ENCODE measurements around the gene ZNF827.
A peak's percentile ranks its signal among the peaks of the same experiment; 100 is the strongest.
"Not testable (repeated sequence)": the region's sequence is repeated elsewhere in the genome, so short reads cannot be mapped to it uniquely, and the experiment has no call there.

The ZNF827 gene

GRCh38 chr4:145832384-145832783 lies 106.2 kb downstream of the ZNF827 start:
- H3K4me3 ChIP-seq (ENCODE audit: low read length); H3K36me3 ChIP-seq (ENCODE audit: insufficient read depth, low read depth, low read length); H3K9me3 ChIP-seq (ENCODE audit: insufficient read depth, low read depth, low read length); H3K27me3 ChIP-seq (ENCODE audit: insufficient read depth, low read length); H3K9ac ChIP-seq (ENCODE audit: low read depth, low read length); H3K27ac ChIP-seq (ENCODE audit: low read length): not testable (repeated sequence)
- peaks cover 13% of the 10 kb centered on the region; the same call in 1 of the 2 replicates for H3K4me1 ChIP-seq (ENCODE audit: insufficient read depth, low read length)

- Histone ChIP-seq H3K4me3 (ENCODE audit: low read length) (no peak overlapping the region), H3K27ac (ENCODE audit: low read length) (no peak overlapping the region), H3K27me3 (ENCODE audit: insufficient read depth, low read length) (no peaks in the 10 kb centered on the region), H3K9ac (ENCODE audit: low read depth, low read length) (peak overlapping the region; percentile 1; the same call in 1 of the 2 replicates), H3K4me1 (ENCODE audit: insufficient read depth, low read length) (peaks cover 13% of the 10 kb centered on the region; the same call in 1 of the 2 replicates), H3K9me3 (ENCODE audit: insufficient read depth, low read depth, low read length) (no peaks in the 10 kb centered on the region), H3K36me3 (ENCODE audit: insufficient read depth, low read depth, low read length) (peaks cover 14% of the 10 kb centered on the region; the same call in 1 of the 2 replicates)
These were observed 107.9 kb downstream of the ZNF827 start for GRCh38 chr4:145830699-145831098.

GRCh38 chr4:145829629-145830395 lies 108.8 kb downstream of the ZNF827 start:
- peaks cover 15% of the 10 kb centered on the region; the same call in 1 of the 2 replicates for H3K4me1 ChIP-seq (ENCODE audit: insufficient read depth, low read length)
- peaks cover 19% of the 10 kb centered on the region; the same call in 1 of the 2 replicates for H3K36me3 ChIP-seq (ENCODE audit: insufficient read depth, low read depth, low read length)
- H3K4me3 ChIP-seq (ENCODE audit: low read length), result no peak overlapping the region
- no peaks in the 10 kb centered on the region for H3K9me3 ChIP-seq (ENCODE audit: insufficient read depth, low read depth, low read length)
- H3K9ac ChIP-seq (ENCODE audit: low read depth, low read length), result no peak overlapping the region; the same call in 1 of the 2 replicates
- no peaks in the 10 kb centered on the region for H3K27me3 ChIP-seq (ENCODE audit: insufficient read depth, low read length)
- peak overlapping the region; percentile 25 for H3K27ac ChIP-seq (ENCODE audit: low read length)

GRCh38 chr4:145828802-145829485 lies 109.7 kb downstream of the ZNF827 start:
- H3K4me3 ChIP-seq (ENCODE audit: low read length), result no peak overlapping the region
- H3K27ac ChIP-seq (ENCODE audit: low read length), result no peak overlapping the region
- H3K36me3 ChIP-seq (ENCODE audit: insufficient read depth, low read depth, low read length), result peaks cover 20% of the 10 kb centered on the region; the same call in 1 of the 2 replicates
- peaks cover 23% of the 10 kb centered on the region; the same call in 1 of the 2 replicates for H3K4me1 ChIP-seq (ENCODE audit: insufficient read depth, low read length)
- H3K9me3 ChIP-seq (ENCODE audit: insufficient read depth, low read depth, low read length), result no peaks in the 10 kb centered on the region
- H3K27me3 ChIP-seq (ENCODE audit: insufficient read depth, low read length), result no peaks in the 10 kb centered on the region
- H3K9ac ChIP-seq (ENCODE audit: low read depth, low read length), result no peak overlapping the region

- H3K27me3 ChIP-seq (ENCODE audit: insufficient read depth, low read length), result no peaks in the 10 kb centered on the region
- peaks cover 32% of the 10 kb centered on the region for H3K4me1 ChIP-seq (ENCODE audit: insufficient read depth, low read length)
- H3K9me3 ChIP-seq (ENCODE audit: insufficient read depth, low read depth, low read length), result no peaks in the 10 kb centered on the region
- H3K27ac ChIP-seq (ENCODE audit: low read length), result no peak overlapping the region
- no peak overlapping the region for H3K9ac ChIP-seq (ENCODE audit: low read depth, low read length)
- H3K36me3 ChIP-seq (ENCODE audit: insufficient read depth, low read depth, low read length), result peaks cover 20% of the 10 kb centered on the region; the same call in 1 of the 2 replicates
- no peak overlapping the region for H3K4me3 ChIP-seq (ENCODE audit: low read length)
These were observed 110.7 kb downstream of the ZNF827 start for GRCh38 chr4:145827885-145828284.

GRCh38 chr4:145825255-145825654 lies 113.4 kb downstream of the ZNF827 start:
- no peak overlapping the region for H3K9ac ChIP-seq (ENCODE audit: low read depth, low read length)
- H3K9me3 ChIP-seq (ENCODE audit: insufficient read depth, low read depth, low read length), result no peaks in the 10 kb centered on the region
- H3K27me3 ChIP-seq (ENCODE audit: insufficient read depth, low read length), result no peaks in the 10 kb centered on the region
- H3K27ac ChIP-seq (ENCODE audit: low read length), result no peak overlapping the region
- H3K4me3 ChIP-seq (ENCODE audit: low read length), result no peak overlapping the region
- peaks cover 30% of the 10 kb centered on the region; the same call in 1 of the 2 replicates for H3K36me3 ChIP-seq (ENCODE audit: insufficient read depth, low read depth, low read length)
- peaks cover 39% of the 10 kb centered on the region for H3K4me1 ChIP-seq (ENCODE audit: insufficient read depth, low read length)

GRCh38 chr4:145824463-145824862 lies 114.2 kb downstream of the ZNF827 start:
- no peaks in the 10 kb centered on the region for H3K9me3 ChIP-seq (ENCODE audit: insufficient read depth, low read depth, low read length)
- peaks cover 38% of the 10 kb centered on the region; the same call in 1 of the 2 replicates for H3K36me3 ChIP-seq (ENCODE audit: insufficient read depth, low read depth, low read length)
- no peak overlapping the region for H3K9ac ChIP-seq (ENCODE audit: low read depth, low read length)
- H3K4me3 ChIP-seq (ENCODE audit: low read length), result no peak overlapping the region
- H3K27ac ChIP-seq (ENCODE audit: low read length), result no peak overlapping the region
- peaks cover 32% of the 10 kb centered on the region for H3K4me1 ChIP-seq (ENCODE audit: insufficient read depth, low read length)
- no peaks in the 10 kb centered on the region for H3K27me3 ChIP-seq (ENCODE audit: insufficient read depth, low read length)

- Histone ChIP-seq H3K4me3 (ENCODE audit: low read length) (no peak overlapping the region), H3K9me3 (ENCODE audit: insufficient read depth, low read depth, low read length) (no peaks in the 10 kb centered on the region), H3K27ac (ENCODE audit: low read length) (no peak overlapping the region), H3K9ac (ENCODE audit: low read depth, low read length) (no peak overlapping the region), H3K27me3 (ENCODE audit: insufficient read depth, low read length) (no peaks in the 10 kb centered on the region), H3K4me1 (ENCODE audit: insufficient read depth, low read length) (peaks cover 32% of the 10 kb centered on the region), H3K36me3 (ENCODE audit: insufficient read depth, low read depth, low read length) (peaks cover 38% of the 10 kb centered on the region; the same call in 1 of the 2 replicates)
These were observed 114.9 kb downstream of the ZNF827 start for GRCh38 chr4:145823743-145824142.

GRCh38 chr4:145822581-145822980 lies 116.0 kb downstream of the ZNF827 start:
- Histone ChIP-seq H3K9me3 (ENCODE audit: insufficient read depth, low read depth, low read length) (no peaks in the 10 kb centered on the region), H3K9ac (ENCODE audit: low read depth, low read length) (no peak overlapping the region)

GRCh38 chr4:145822181-145822580 lies 116.4 kb downstream of the ZNF827 start:
- peaks cover 29% of the 10 kb centered on the region; the same call in 1 of the 2 replicates for H3K36me3 ChIP-seq (ENCODE audit: insufficient read depth, low read depth, low read length)
- H3K27me3 ChIP-seq (ENCODE audit: insufficient read depth, low read length), result no peaks in the 10 kb centered on the region
- no peaks in the 10 kb centered on the region for H3K9me3 ChIP-seq (ENCODE audit: insufficient read depth, low read depth, low read length)
- H3K27ac ChIP-seq (ENCODE audit: low read length), result no peak overlapping the region
- no peak overlapping the region for H3K4me3 ChIP-seq (ENCODE audit: low read length)
- H3K4me1 ChIP-seq (ENCODE audit: insufficient read depth, low read length), result peaks cover 32% of the 10 kb centered on the region
- H3K9ac ChIP-seq (ENCODE audit: low read depth, low read length), result no peak overlapping the region

More at GRCh38 chr4:145822581-145822980, 116.0 kb downstream of the ZNF827 start:
- Histone ChIP-seq H3K27ac (ENCODE audit: low read length) (no peak overlapping the region), H3K4me3 (ENCODE audit: low read length) (no peak overlapping the region), H3K27me3 (ENCODE audit: insufficient read depth, low read length) (no peaks in the 10 kb centered on the region), H3K4me1 (ENCODE audit: insufficient read depth, low read length) (peaks cover 32% of the 10 kb centered on the region), H3K36me3 (ENCODE audit: insufficient read depth, low read depth, low read length) (peaks cover 31% of the 10 kb centered on the region; the same call in 1 of the 2 replicates)

GRCh38 chr4:145821766-145822165 lies 116.9 kb downstream of the ZNF827 start:
- Histone ChIP-seq H3K9ac (ENCODE audit: low read depth, low read length) (no peak overlapping the region), H3K36me3 (ENCODE audit: insufficient read depth, low read depth, low read length) (peaks cover 31% of the 10 kb centered on the region; the same call in 1 of the 2 replicates), H3K4me3 (ENCODE audit: low read length) (no peak overlapping the region), H3K27ac (ENCODE audit: low read length) (no peak overlapping the region), H3K9me3 (ENCODE audit: insufficient read depth, low read depth, low read length) (no peaks in the 10 kb centered on the region), H3K4me1 (ENCODE audit: insufficient read depth, low read length) (peaks cover 32% of the 10 kb centered on the region), H3K27me3 (ENCODE audit: insufficient read depth, low read length) (no peaks in the 10 kb centered on the region)

Data from iPS-20b (cell line).